Activated CD4-positive, alpha-beta T cell treated with anti-CD3 and anti-CD28 coated beads for 36 hours (primary cell): ENCODE measurements around the gene IGFLR1. TPM values are rescaled to one million over a fixed set of nuclear protein-coding genes. Genes with fewer than 3 reads are reported as not detected.
"Not testable (repeated sequence)": the region's sequence is repeated elsewhere in the genome, so short reads cannot be mapped to it uniquely, and the experiment has no call there.

Experiments
- ATAC-seq: fragments of 200-7000 bp; cut with Tn5 transposase; one replicate; pipeline ENCODE4 v1.10.0; 2021; ENCODE audit warnings: mild to moderate bottlenecking, moderate library complexity
- CTCF ChIA-PET: fragments of 350-600 bp; sonication (Branson Sonifier 250); formaldehyde crosslinking; loops from one replicate; lab custom pipeline; 2021; ENCODE audit warnings: antibody characterized with exemption; lab: Charles Lee
- POLR2A ChIA-PET: fragments of 350-600 bp; sonication (Branson Sonifier 250); formaldehyde crosslinking; loops from one replicate; lab custom pipeline; 2021; ENCODE audit warnings: antibody characterized with exemption, inconsistent platforms; lab: Charles Lee
- DNase-seq: peaks from one replicate; pipeline ENCODE4 v3.0.0-alpha.2; 2020
- H3K27ac Mint-ChIP-seq: one replicate; pipeline ENCODE4 v1.8.0; 2021; ENCODE audit warnings: mixed read lengths
- H3K27me3 Mint-ChIP-seq: one replicate; pipeline ENCODE4 v1.8.0; 2021; ENCODE audit warnings: mixed read lengths
- H3K36me3 Mint-ChIP-seq: one replicate; pipeline ENCODE4 v1.8.0; 2021; ENCODE audit warnings: low read depth, mixed read lengths
- H3K4me1 Mint-ChIP-seq: one replicate; pipeline ENCODE4 v1.8.0; 2021; ENCODE audit warnings: mixed read lengths
- H3K4me3 Mint-ChIP-seq: one replicate; pipeline ENCODE4 v1.8.0; 2021; ENCODE audit warnings: mild to moderate bottlenecking, moderate library complexity, mixed read lengths
- H3K9me3 Mint-ChIP-seq: one replicate; pipeline ENCODE4 v1.8.0; 2021; ENCODE audit warnings: low read depth, mixed read lengths
- intact Hi-C, 2 experiments: fragments of 100-400 bp; cut with DNase I in 1 of 2; cut with micrococcal nuclease in 1 of 2; formaldehyde crosslinking; loops; one replicate each; pipeline versions ENCODE4 v1.14.2 to v1.15.1; 2022 to 2024; cut with DNase I, micrococcal nuclease
- total RNA-seq, 2 experiments: library from RNA; stranded (reverse); gene quantifications; one replicate each; pipeline ENCODE4 v1.2.3, GENCODE V29; 2021

The IGFLR1 gene
- total RNA-seq, 2 experiments from 2014 or later, result 71.4 to 80.2 TPM

DNA sequence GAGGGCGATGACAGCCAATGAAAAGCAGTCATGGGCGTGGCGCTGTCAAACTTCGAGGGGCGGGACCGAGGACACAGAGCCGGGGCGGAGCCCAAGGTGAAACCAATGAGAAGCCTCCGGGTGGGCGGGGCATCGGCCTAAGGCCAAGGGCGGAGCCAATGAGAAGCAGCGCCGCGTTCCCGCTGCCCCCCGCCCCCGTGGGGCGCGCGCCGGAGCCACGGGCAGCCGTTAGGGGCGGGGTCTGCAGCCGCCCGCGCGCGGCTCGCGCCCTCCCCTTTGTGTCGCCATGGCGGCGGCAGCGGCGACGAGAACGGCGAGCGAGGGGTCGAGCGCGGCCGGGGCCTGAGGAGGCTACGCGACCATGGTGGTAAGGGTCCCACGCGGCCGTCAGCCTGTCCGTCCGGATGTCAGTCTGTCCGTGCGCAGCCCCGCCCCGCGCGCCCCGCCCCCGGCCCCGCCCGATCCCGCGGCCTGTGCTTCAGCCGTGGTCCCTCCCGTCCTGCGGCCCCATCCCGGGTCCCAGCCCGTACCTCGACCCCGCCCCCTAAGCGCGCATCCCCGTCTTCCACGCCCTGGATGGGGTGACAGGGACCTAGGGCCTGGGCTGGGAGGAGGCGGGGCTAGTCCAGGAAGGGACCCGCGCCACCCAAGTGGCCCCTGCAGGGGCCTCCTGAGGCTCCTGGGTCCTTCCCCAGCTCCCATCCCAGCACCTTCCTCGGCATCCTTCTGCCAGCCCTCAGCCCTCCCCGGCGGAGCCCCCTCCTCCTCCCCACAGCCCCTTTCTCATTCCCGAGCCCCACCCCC, 33.2 kb upstream of the IGFLR1 start, which contains the start of gene ARHGAP33:
TSS of gene ARHGAP33 (plus strand) at position 267 of the 804 bp plus-strand sequence. CDS start at position 362, 95 bp downstream.
- POLR2A ChIA-PET, result no interaction called here
- peak within 1 kb of the TSS; percentile 75 for H3K4me3 Mint-ChIP-seq
- peaks cover 12% of the 10 kb centered on the region for H3K4me1 Mint-ChIP-seq
- ATAC-seq (peak; percentile 98), DNase-seq (peak; percentile 100)
- CTCF ChIA-PET, result no interaction called here
- H3K36me3 Mint-ChIP-seq, result peaks cover 2% of the 10 kb centered on the region
- intact Hi-C loops, result loop anchor here (1.0 to 2.0 kb wide), 17 partner anchors 17 to 365 kb away; partner anchors contain the start of genes LIN37 (in 2 of the 2), PROSER3 (in 2 of the 2), PSENEN (in 2 of the 2) and U2AF1L4 (in 2 of the 2)
- H3K27me3 Mint-ChIP-seq, result no peaks in the 10 kb centered on the region
- no peak within 1 kb of the TSS for H3K27ac Mint-ChIP-seq
- H3K9me3 Mint-ChIP-seq, result no peaks in the 10 kb centered on the region

DNA sequence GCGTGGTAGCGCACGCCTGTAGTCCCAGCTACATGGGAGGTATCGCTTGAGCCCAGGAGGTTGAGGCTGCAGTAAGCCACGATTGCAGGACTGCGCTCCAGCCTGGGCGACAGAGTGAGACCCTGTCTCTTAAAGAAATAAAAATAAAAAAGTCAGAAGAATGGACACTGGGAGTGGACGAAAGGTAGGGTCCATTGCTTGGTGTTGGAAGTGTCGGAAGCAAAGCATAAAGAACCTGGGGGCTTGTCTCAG, 32.7 kb upstream of the IGFLR1 start:
- intact Hi-C loops, result loop anchor here (1.0 to 2.0 kb wide), 17 partner anchors 16 to 365 kb away; partner anchors contain the start of genes LIN37 (in 2 of the 2), PROSER3 (in 2 of the 2), PSENEN (in 2 of the 2) and U2AF1L4 (in 2 of the 2)
- DNase-seq (no peak), ATAC-seq (peak; percentile 3)
- peak overlapping the region; percentile 75 for H3K4me3 Mint-ChIP-seq
- H3K4me1 Mint-ChIP-seq, result peaks cover 12% of the 10 kb centered on the region
- ChIA-PET POLR2A (no interaction called here), CTCF (no interaction called here)
- peaks cover 2% of the 10 kb centered on the region for H3K36me3 Mint-ChIP-seq
- no peaks in the 10 kb centered on the region for H3K27me3 Mint-ChIP-seq
- H3K9me3 Mint-ChIP-seq, result no peaks in the 10 kb centered on the region
- H3K27ac Mint-ChIP-seq, result no peak overlapping the region

DNA sequence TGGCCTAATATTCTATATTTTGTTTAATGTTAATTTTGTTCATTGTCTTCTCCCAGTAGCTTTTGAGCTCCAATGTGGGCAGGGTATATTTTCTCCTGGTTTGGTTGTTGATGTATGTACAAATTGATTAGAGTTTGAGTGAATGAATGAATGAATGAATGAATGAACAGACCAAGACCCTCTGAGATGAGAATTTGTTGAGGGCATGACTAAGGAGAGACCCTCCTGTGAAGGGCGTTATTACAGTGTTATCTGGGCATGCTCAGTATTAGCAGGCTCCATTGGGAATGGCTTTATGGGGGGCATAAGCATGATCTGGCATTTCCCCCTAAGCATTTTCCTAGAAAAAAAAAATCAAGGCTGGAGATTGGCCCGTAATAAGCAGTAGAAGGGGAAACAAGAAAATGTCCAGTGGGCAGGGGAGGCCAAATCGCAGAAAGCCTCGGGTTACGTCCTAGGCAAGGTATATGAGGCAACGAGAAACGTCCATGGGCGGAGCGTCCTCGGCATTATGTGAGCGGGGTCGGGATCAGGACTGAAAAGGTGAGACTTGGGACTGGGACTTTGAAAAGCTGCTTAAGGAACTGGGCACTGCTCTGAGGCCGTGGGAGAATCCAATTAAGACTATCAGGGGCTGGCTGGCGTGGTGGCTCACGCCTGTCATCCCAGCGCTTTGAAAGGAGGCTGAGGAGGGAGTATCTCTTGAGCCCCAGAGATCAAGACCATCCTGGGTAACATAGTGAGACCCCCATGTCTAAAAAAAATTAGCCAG, 32.2 kb upstream of the IGFLR1 start:
- no peak overlapping the region for H3K27ac Mint-ChIP-seq
- peaks cover 12% of the 10 kb centered on the region for H3K4me1 Mint-ChIP-seq
- H3K9me3 Mint-ChIP-seq, result no peaks in the 10 kb centered on the region
- H3K36me3 Mint-ChIP-seq, result no peaks in the 10 kb centered on the region
- no peak for DNase-seq
- intact Hi-C loops, result loop anchor here (1.0 to 2.0 kb wide), 17 partner anchors 16 to 366 kb away; partner anchors contain the start of genes LIN37 (in 2 of the 2), PROSER3 (in 2 of the 2), PSENEN (in 2 of the 2) and U2AF1L4 (in 2 of the 2)
- ATAC-seq, result no peak
- ChIA-PET POLR2A (no interaction called here), CTCF (interaction anchor here (0.6 kb wide), 1 partner anchor 15 kb away, joined by 4 read pairs; no protein-coding TSS in a partner anchor)
- peak overlapping the region; percentile 75 for H3K4me3 Mint-ChIP-seq
- H3K27me3 Mint-ChIP-seq, result no peaks in the 10 kb centered on the region

DNA sequence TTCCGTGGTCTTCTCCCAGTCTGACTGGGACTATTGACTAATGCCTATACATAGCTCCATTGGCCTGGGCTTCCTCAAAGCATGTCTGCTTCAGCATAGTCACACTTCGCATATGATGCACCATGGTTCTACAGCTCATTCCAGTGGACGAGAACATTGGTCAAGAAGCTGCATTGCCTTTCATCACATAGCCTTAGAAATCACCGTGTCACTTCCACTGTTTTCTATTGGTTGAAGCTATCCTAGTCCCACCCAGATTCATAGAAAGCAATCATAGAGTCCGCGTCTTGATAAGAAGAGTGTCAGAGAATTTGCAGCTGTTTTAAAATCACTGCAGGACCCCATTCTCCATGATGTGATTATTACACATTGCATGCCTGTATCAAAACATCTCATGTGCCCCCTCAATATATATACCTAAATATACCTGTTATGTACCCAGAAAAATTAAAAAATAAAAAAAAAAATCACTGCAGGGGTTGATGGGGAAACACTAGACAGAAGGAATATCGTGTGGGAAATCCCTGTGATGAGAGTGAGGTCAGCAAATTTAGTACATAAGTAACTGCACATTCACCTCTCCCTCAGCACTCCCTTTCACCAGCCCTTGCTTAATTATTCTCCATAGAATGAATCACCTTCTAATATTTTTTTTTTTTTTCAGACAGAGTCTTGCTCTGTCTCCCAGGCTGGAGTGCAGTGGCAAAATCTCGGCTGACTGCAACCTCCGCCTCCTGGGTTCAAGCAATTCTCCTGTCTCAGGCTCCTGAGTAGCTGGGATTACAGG, 31.0 kb upstream of the IGFLR1 start:
- no peak overlapping the region for H3K27ac Mint-ChIP-seq
- ChIA-PET CTCF (no interaction called here), POLR2A (no interaction called here)

DNA sequence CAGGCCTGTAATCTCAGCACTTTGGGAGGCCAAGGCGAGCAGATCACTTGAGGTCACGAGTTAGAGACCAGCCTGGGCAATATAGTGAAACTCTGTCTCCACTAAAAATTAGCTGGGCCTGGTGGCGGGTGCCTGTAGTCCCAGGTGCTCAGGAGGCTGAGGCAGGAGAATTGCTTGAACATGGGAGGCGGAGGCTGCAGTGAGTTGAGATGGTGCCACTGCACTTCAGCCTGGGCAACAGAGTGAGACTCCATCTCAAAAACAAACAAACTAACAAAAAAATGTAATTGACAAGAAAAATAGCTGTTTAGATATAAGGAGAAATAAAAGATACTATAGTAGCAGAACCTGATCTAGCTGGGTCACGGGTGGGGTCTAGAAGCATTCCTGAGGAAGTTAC, 30.1 kb upstream of the IGFLR1 start:
- H3K4me1 Mint-ChIP-seq, result peaks cover 12% of the 10 kb centered on the region
- DNase-seq, intact Hi-C loops, POLR2A ChIA-PET, H3K36me3 Mint-ChIP-seq, H3K4me3 Mint-ChIP-seq, H3K27ac Mint-ChIP-seq, CTCF ChIA-PET, ATAC-seq, H3K27me3 Mint-ChIP-seq, H3K9me3 Mint-ChIP-seq: not testable (repeated sequence)

More for the DNA sequence above, 31.0 kb upstream of the IGFLR1 start:
- H3K27me3 Mint-ChIP-seq, result no peaks in the 10 kb centered on the region
- H3K36me3 Mint-ChIP-seq, result peaks cover 6% of the 10 kb centered on the region
- no peak overlapping the region for H3K4me3 Mint-ChIP-seq
- H3K9me3 Mint-ChIP-seq, result no peaks in the 10 kb centered on the region
- no peak for DNase-seq
- intact Hi-C loops, result no loop called here
- H3K4me1 Mint-ChIP-seq, result peaks cover 12% of the 10 kb centered on the region
- no peak for ATAC-seq

DNA sequence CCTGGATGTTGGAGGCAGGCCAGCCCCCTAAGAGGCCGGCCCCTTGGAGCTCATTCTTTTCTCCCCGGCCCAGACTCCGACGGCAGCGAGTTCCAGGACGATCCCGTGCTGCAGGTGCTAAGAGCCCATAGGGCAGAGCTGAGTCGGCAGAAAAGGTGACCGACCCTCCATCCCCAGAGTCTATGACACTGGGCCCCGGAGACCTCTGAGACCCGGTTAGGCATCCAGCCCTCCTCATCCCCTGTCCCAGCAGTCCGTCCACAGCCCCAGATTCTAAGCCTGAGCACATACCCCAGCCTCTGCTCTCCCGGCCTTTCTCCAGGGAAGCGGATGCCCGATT, 25.8 kb upstream of the IGFLR1 start:
- H3K9me3 Mint-ChIP-seq, result no peaks in the 10 kb centered on the region
- no peak overlapping the region for H3K27ac Mint-ChIP-seq
- no peaks in the 10 kb centered on the region for H3K4me1 Mint-ChIP-seq
- POLR2A ChIA-PET, result no interaction called here
- H3K27me3 Mint-ChIP-seq, result no peaks in the 10 kb centered on the region
- DNase-seq (no peak), ATAC-seq (no peak)
- CTCF ChIA-PET, result no interaction called here
- intact Hi-C loops, result no loop called here
- H3K36me3 Mint-ChIP-seq, result peaks cover 18% of the 10 kb centered on the region
- no peak overlapping the region for H3K4me3 Mint-ChIP-seq

DNA sequence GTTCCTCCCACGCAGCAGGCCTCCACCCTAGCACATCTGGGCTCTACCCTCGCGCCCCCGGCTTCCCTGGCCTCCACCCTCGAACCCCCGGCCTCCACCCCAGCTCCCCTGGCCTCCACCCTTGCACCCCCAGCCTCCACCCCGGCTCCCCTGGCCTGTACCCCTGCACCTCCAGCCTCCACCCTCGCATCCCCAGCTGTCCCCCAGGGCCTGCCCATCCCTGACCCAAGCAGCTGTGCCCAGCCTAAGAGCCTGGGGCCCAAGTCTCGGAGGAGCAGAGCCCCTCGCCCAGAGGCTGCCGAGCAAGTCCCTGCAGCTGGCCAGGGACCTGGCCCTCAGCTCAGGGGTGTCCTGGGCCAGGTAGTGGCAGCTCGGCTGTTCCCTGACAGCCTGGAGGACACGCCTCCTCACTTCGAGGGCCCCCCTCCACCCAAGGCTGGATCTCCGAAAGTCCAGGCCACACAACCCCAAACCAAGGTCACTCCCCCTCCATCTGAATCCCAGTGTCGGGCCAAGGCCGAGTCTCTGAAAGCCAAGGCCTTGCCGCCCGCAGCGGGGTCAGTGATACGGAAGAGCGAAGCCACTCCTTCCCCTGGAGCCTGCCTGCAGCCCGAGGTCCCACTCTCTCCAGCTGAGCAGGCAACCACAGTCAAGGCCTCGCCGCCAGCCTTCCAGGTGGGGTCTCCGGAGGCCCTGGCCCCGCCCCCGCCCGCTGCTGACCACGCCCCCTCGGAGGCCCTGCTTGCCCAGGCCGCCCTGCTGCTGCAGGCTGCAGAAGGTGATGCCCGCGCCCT, 25.2 kb upstream of the IGFLR1 start:
- intact Hi-C loops, result no loop called here
- ChIA-PET CTCF (no interaction called here), POLR2A (no interaction called here)
- DNase-seq (no peak), ATAC-seq (no peak)
- Mint-ChIP-seq H3K27me3 (no peaks in the 10 kb centered on the region), H3K27ac (no peak overlapping the region), H3K4me1 (no peaks in the 10 kb centered on the region), H3K4me3 (no peak overlapping the region), H3K9me3 (no peaks in the 10 kb centered on the region), H3K36me3 (peaks cover 18% of the 10 kb centered on the region)

DNA sequence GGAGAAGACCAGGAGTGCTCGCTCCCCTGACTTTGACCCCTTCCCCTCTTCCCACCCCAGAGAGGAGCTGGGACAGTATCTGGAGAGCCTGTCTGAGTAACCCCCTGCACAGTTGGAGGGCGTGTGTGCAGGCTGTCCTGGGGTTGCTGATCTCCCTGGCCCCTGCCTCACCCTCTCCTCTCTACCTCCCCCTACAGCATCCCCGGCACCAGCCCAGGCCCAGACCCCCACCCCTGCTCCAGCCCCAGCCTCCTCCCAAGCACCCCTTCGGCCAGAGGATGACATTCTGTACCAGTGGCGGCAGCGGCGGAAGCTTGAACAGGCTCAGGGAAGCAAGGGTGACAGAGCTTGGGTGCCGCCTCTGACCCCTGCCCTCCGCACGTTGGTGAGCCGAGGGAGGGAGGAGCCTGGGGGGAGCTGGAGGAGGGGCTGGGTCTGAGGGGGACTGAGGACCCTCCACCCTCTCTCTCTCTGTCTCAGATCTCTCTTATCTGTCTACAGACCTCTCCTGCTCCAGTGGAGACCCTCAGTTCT, 24.4 kb upstream of the IGFLR1 start:
- no peaks in the 10 kb centered on the region for H3K27me3 Mint-ChIP-seq
- CTCF ChIA-PET, result no interaction called here
- H3K9me3 Mint-ChIP-seq, result no peaks in the 10 kb centered on the region
- no peak overlapping the region for H3K27ac Mint-ChIP-seq
- no peak overlapping the region for H3K4me3 Mint-ChIP-seq
- DNase-seq (no peak), ATAC-seq (no peak)
- POLR2A ChIA-PET, result no interaction called here
- no peaks in the 10 kb centered on the region for H3K4me1 Mint-ChIP-seq
- H3K36me3 Mint-ChIP-seq, result peaks cover 23% of the 10 kb centered on the region
- intact Hi-C loops, result no loop called here

DNA sequence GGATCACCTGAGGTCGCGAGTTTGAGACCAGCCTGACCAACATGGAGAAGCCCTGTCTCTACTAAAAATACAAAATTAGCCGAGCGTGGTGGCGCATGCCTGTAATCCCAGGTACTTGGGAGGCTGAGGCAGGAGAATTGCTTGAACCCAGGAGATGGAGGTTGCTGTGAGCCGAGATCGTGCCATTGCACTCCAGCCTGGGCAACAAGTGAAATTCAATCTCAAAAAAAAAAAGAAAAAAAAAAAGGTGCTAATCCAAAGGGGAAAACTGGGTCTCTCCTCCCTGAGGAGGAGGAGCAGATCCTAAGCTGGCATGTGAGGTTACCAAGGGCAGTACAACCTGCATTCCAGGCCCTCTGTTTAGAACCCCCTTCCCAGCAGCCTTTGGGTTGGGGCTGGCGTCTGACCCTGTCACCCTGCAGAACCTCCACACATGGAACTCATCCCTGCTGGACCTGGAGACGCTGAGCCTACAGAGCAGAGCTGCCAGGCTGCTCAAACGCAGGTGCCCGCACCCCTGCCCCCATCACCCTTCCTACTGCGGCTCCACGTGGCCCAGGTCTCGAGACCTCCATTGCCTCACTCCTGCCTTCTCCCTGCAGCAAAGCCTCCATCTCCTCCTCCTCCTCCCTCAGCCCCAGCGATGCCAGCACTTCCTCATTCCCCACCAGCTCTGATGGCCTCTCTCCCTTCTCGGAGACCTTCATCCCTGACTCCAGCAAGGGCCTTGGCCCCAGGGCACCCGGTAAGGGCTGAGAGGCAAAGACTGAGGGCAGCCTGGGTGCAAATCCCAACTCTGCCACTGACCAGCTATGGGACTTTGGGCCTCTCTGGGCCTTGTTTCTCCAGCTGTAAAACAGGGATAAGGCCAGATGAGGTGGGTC, 22.4 kb upstream of the IGFLR1 start:
- H3K4me1 Mint-ChIP-seq, result peaks cover 4% of the 10 kb centered on the region
- H3K27ac Mint-ChIP-seq, result no peak overlapping the region
- CTCF ChIA-PET, result interaction anchor here (0.5 kb wide), 1 partner anchor 45 kb away, joined by 3 read pairs; no protein-coding TSS in a partner anchor

More for the DNA sequence above, 22.4 kb upstream of the IGFLR1 start:
- Mint-ChIP-seq H3K27me3 (no peaks in the 10 kb centered on the region), H3K9me3 (no peaks in the 10 kb centered on the region), H3K4me3 (no peak overlapping the region), H3K36me3 (peaks cover 36% of the 10 kb centered on the region)
- DNase-seq (no peak), ATAC-seq (no peak)
- intact Hi-C loops, result no loop called here
- POLR2A ChIA-PET, result interaction anchor here (0.6 kb wide), 1 partner anchor 117 kb away, joined by 4 read pairs; the partner anchor contains the start of gene COX6B1
